GM12875 (cell line): Measurements from ENCODE around the gene PGM2L1.
"Not testable (repeated sequence)": the region's sequence is repeated elsewhere in the genome, so short reads cannot be mapped to it uniquely, and the experiment has no call there.

Experiments
- H3K4me3 ChIP-seq: one replicate; pipeline ENCODE4 v1.5.1; 2011; ENCODE audit warnings: low read depth, low read length, control low read depth
- CTCF ChIP-seq: IDR thresholded peaks from 2 replicates; pipeline ENCODE4 v1.5.1; 2011; ENCODE audit warnings: low read depth, mild to moderate bottlenecking, control low read depth, inconsistent platforms, low read length, moderate library complexity, borderline replicate concordance; ENCODE audit not compliant: insufficient read depth

Gene PGM2L1

GRCh38 chr11:74417860-74418508 is 19.8 kb upstream of the PGM2L1 start:
- no peak overlapping the region for H3K4me3 ChIP-seq
- TF ChIP-seq CTCF = no peak

- TF ChIP-seq CTCF = no peak
- H3K4me3 ChIP-seq = no peak overlapping the region
These were observed 19.2 kb upstream of the PGM2L1 start for GRCh38 chr11:74417379-74417804.

- not testable (repeated sequence) for H3K4me3 ChIP-seq
These were observed 18.7 kb upstream of the PGM2L1 start for GRCh38 chr11:74416974-74417373.

- no peak for TF ChIP-seq CTCF
- H3K4me3 ChIP-seq = no peak overlapping the region
These were observed 14.6 kb upstream of the PGM2L1 start for GRCh38 chr11:74412733-74413359.

- no peak for TF ChIP-seq CTCF
- no peak overlapping the region for H3K4me3 ChIP-seq
These were observed 14.1 kb upstream of the PGM2L1 start for GRCh38 chr11:74412321-74412720.

- no peak overlapping the region for H3K4me3 ChIP-seq
- no peak for TF ChIP-seq CTCF
These were observed 11.4 kb upstream of the PGM2L1 start for GRCh38 chr11:74409633-74410032.

GRCh38 chr11:74403607-74404321 is 5.5 kb upstream of the PGM2L1 start:
- H3K4me3 ChIP-seq = no peak overlapping the region
- TF ChIP-seq CTCF = no peak
